IMR-90 (cell line): ENCODE results near the gene RAB8A. TPM values are rescaled to one million over a fixed set of nuclear protein-coding genes. Genes with fewer than 3 reads are reported as not detected.

Experiments
- ATAC-seq: fragments of 200-7000 bp; cut with Tn5 transposase; 2 replicates; pipeline ENCODE4 v1.9.1; 2020; ENCODE audit warnings: low read depth, mild to moderate bottlenecking, moderate library complexity
- BruUV-seq: library from RNA; stranded (reverse); fragments of 400-500 nt; replicated peaks from 2 replicates; lab custom pipeline; 2021; lab: Mats Ljungman, UMichigan
- CTCF ChIA-PET: fragments of 300-600 bp; formaldehyde crosslinking; extraction: SDS; loops from one replicate; lab custom pipeline; 2021; ENCODE audit warnings: antibody characterized with exemption; lab: Yijun Ruan, JAX
- POLR2A ChIA-PET: fragments of 300-600 bp; sonication (Branson Sonifier 250); formaldehyde crosslinking; loops from one replicate; lab custom pipeline; 2022; ENCODE audit warnings: antibody characterized with exemption; ENCODE audit not compliant: unreplicated experiment; lab: Charles Lee
- DNase-seq: peaks from one replicate; pipeline ENCODE4 v3.0.0; 2013
- H2AFZ ChIP-seq: replicated peaks from 2 replicates; pipeline ENCODE3; 2013; ENCODE audit warnings: low read length, mild to moderate bottlenecking; ENCODE audit not compliant: poor library complexity
- H2AK5ac ChIP-seq: 2 replicates; pipeline ENCODE4 v1.6.1; 2013; ENCODE audit warnings: low read depth, low read length, inconsistent platforms
- H2AK9ac ChIP-seq: replicated peaks from 2 replicates; pipeline ENCODE3; 2013; ENCODE audit warnings: mild to moderate bottlenecking, low read depth, low read length, moderate library complexity; ENCODE audit not compliant: poor library complexity
- H2BK120ac ChIP-seq: 2 replicates; pipeline ENCODE4 v1.6.1; 2013; ENCODE audit warnings: low read depth, low read length, inconsistent platforms
- H2BK15ac ChIP-seq: 3 replicates; pipeline ENCODE4 v1.6.1; 2013; ENCODE audit warnings: low read depth, low read length, inconsistent platforms
- H2BK20ac ChIP-seq: 2 replicates; pipeline ENCODE4 v1.6.1; 2013; ENCODE audit warnings: low read depth, mild to moderate bottlenecking, inconsistent platforms, low read length, moderate library complexity
- H2BK5ac ChIP-seq: 2 replicates; pipeline ENCODE4 v1.6.1; 2013; ENCODE audit warnings: mild to moderate bottlenecking, low read depth, low read length, inconsistent platforms; ENCODE audit not compliant: poor library complexity, severe bottlenecking
- H3K14ac ChIP-seq: replicated peaks from 2 replicates; pipeline ENCODE4 v1.6.1; 2013; ENCODE audit warnings: low read depth, low read length, inconsistent platforms
- H3K18ac ChIP-seq: 2 replicates; pipeline ENCODE4 v1.6.1; 2013; ENCODE audit warnings: low read depth, low read length, control low read depth
- H3K23ac ChIP-seq: 2 replicates; pipeline ENCODE4 v1.6.1; 2013; ENCODE audit warnings: low read depth, low read length, inconsistent platforms
- H3K27ac ChIP-seq: 2 replicates; pipeline ENCODE4 v1.5.1; 2013; ENCODE audit warnings: mild to moderate bottlenecking, control low read depth, low read length; ENCODE audit not compliant: insufficient read depth
- H3K27me3 ChIP-seq: 2 replicates; pipeline ENCODE4 v1.6.1; 2013; ENCODE audit warnings: low read length; ENCODE audit not compliant: control insufficient read depth, insufficient read depth
- H3K36me3 ChIP-seq: 2 replicates; pipeline ENCODE4 v1.6.1; 2013; ENCODE audit warnings: low read length, mixed read lengths; ENCODE audit not compliant: control insufficient read depth, insufficient read depth
- H3K4ac ChIP-seq: 2 replicates; pipeline ENCODE4 v1.6.1; 2013; ENCODE audit warnings: low read depth, low read length, inconsistent platforms
- H3K4me1 ChIP-seq: 2 replicates; pipeline ENCODE4 v1.6.1; 2013; ENCODE audit warnings: low read length, mixed read lengths; ENCODE audit not compliant: control insufficient read depth, insufficient read depth
- H3K4me2 ChIP-seq: 2 replicates; pipeline ENCODE4 v1.6.1; 2013; ENCODE audit warnings: low read depth, mild to moderate bottlenecking, control low read depth, low read length, moderate library complexity
- H3K4me3 ChIP-seq: 2 replicates; pipeline ENCODE4 v1.5.1; 2013; ENCODE audit warnings: low read depth, mild to moderate bottlenecking, control low read depth, low read length, moderate library complexity; ENCODE audit not compliant: insufficient read depth
- H3K56ac ChIP-seq: 2 replicates; pipeline ENCODE4 v1.6.1; 2013; ENCODE audit warnings: low read length, inconsistent platforms; ENCODE audit not compliant: insufficient read depth; ENCODE audit errors: extremely low read depth
- H3K79me1 ChIP-seq, 2 experiments: 2 replicates each; pipeline ENCODE4 v1.6.1; 2013; ENCODE audit warnings: low read length in 2 of 2, inconsistent platforms in 1 of 2, low read depth in 1 of 2
- H3K9ac ChIP-seq: 2 replicates; pipeline ENCODE4 v1.6.1; 2013; ENCODE audit warnings: low read depth, low read length, control low read depth
- H3K9me1 ChIP-seq: 2 replicates; pipeline ENCODE4 v1.6.1; 2013; ENCODE audit warnings: low read length, inconsistent platforms; ENCODE audit not compliant: insufficient read depth
- H3K9me3 ChIP-seq: 2 replicates; pipeline ENCODE4 v1.6.1; 2013; ENCODE audit warnings: low read length; ENCODE audit not compliant: control insufficient read depth, insufficient read depth
- H4K20me1 ChIP-seq: 2 replicates; pipeline ENCODE4 v1.6.1; 2013; ENCODE audit warnings: low read length, inconsistent platforms; ENCODE audit not compliant: insufficient read depth
- H4K5ac ChIP-seq: 2 replicates; pipeline ENCODE4 v1.6.1; 2013; ENCODE audit warnings: mild to moderate bottlenecking, low read depth, low read length, control low read depth
- H4K8ac ChIP-seq, 2 experiments: 2 replicates each; pipeline ENCODE4 v1.6.1; 2013; ENCODE audit warnings: low read depth in 2 of 2, low read length in 2 of 2, control low read depth in 1 of 2, inconsistent platforms in 1 of 2
- H4K91ac ChIP-seq: 2 replicates; pipeline ENCODE4 v1.6.1; 2013; ENCODE audit warnings: low read depth, low read length, inconsistent platforms; ENCODE audit not compliant: insufficient read depth
- BHLHE40 ChIP-seq: fragments of 150-350 bp; IDR thresholded peaks from 2 replicates; pipeline ENCODE4 v1.6.1; 2016; ENCODE audit warnings: mild to moderate bottlenecking, low read depth, low read length
- CTCF ChIP-seq: conservative IDR thresholded peaks from 2 replicates; pipeline ENCODE4 v1.5.1; 2012; ENCODE audit warnings: mild to moderate bottlenecking, low read depth, low read length, improper control_type of control experiment
- MXI1 ChIP-seq: IDR thresholded peaks from 2 replicates; pipeline ENCODE4 v1.6.1; 2012; ENCODE audit warnings: low read depth, mild to moderate bottlenecking, low read length, moderate library complexity, borderline replicate concordance
- RCOR1 ChIP-seq: IDR thresholded peaks from 2 replicates; pipeline ENCODE4 v1.6.1; 2012; ENCODE audit warnings: mild to moderate bottlenecking, low read length, improper control_type of control experiment; ENCODE audit not compliant: insufficient replicate concordance
- USF2 ChIP-seq: fragments of 150-350 bp; IDR thresholded peaks from 2 replicates; pipeline ENCODE4 v1.6.1; 2017; ENCODE audit warnings: mild to moderate bottlenecking, antibody characterized with exemption, low read length, low read depth
- WGBS, 2 experiments: methylation state at CpG; one replicate each; pipeline versions ENCODE4 v1.1.5 to v1.1.7; 2013; ENCODE audit warnings: missing lambda C conversion rate in 2 of 2; ENCODE audit not compliant: insufficient read length in 1 of 2; ENCODE audit errors: extremely low coverage in 2 of 2; 5-methylcytosine and 5-hydroxymethylcytosine counted together
- dilution Hi-C: fragments of 300-500 bp; cut with HindIII; formaldehyde crosslinking; loops from one replicate; pipeline ENCODE4 v1.14.3; 2018; ENCODE audit warnings: low sequenced_read_pairs; ENCODE audit not compliant: unreplicated experiment
- in situ Hi-C: fragments of 300-500 bp; cut with MboI; formaldehyde crosslinking; loops from 3 replicates; pipeline ENCODE4 v1.14.3; 2019; ENCODE audit warnings: low sequenced_read_pairs, inconsistent platforms, mixed read lengths
- intact Hi-C: fragments of 100-400 bp; cut with micrococcal nuclease; formaldehyde crosslinking; loops from 2 replicates; pipeline ENCODE4 v1.10.0; 2022
- polyA plus RNA-seq, 3 experiments: library from polyadenylated mRNA; depleted of rRNA; stranded (reverse); fragments of >200 nt; gene quantifications; 2 replicates each; pipeline ENCODE4 v1.2.3, GENCODE V29; 2012; ENCODE audit warnings: low replicate concordance in 1 of 3
- total RNA-seq: library from RNA; depleted of rRNA; stranded (reverse); fragments of >200 nt; gene quantifications from 2 replicates; pipeline ENCODE4 v1.2.3, GENCODE V29; 2012

The RAB8A gene
- total and polyA plus RNA-seq, 2 of the 4 experiments (the other 2 are of a cell fraction) = 64.5 to 135 TPM

GRCh38 chr19:16077984-16078758, 33.5 kb upstream of the RAB8A start:
- H3K27me3 ChIP-seq = no peaks in the 10 kb centered on the region
- H3K14ac ChIP-seq = peak overlapping the region; percentile 99
- H2BK120ac ChIP-seq = peak overlapping the region; percentile 90
- intact Hi-C loops (loop anchor here (5.0 kb wide), 2 partner anchors 36 to 119 kb away; partner anchors contain the start of gene AP1M1), dilution Hi-C loops (no loop called here), in situ Hi-C loops (no loop called here)
- peaks cover 22% of the 10 kb centered on the region for H3K4me1 ChIP-seq
- H3K23ac ChIP-seq = peak overlapping the region; percentile 99
- H3K4me3 ChIP-seq = peak overlapping the region; percentile 97
- H2BK20ac ChIP-seq = peak overlapping the region; percentile 89
- H3K79me1 ChIP-seq = peaks cover 9 to 53% of the 10 kb centered on the region in 2 experiments
- H2AK9ac ChIP-seq = peak overlapping the region; percentile 92
- peak overlapping the region; percentile 86; the same call in 2 of the 3 replicates for H2BK15ac ChIP-seq
- H3K4ac ChIP-seq = peak overlapping the region; percentile 98
- H4K20me1 ChIP-seq = peaks cover 43% of the 10 kb centered on the region
- peak overlapping the region; percentile 98 for H3K27ac ChIP-seq
- ChIA-PET CTCF (interaction anchor here (0.7 kb wide), 1 partner anchor 73 kb away, joined by 3 read pairs; no protein-coding TSS in a partner anchor), POLR2A (interaction anchor here (0.6 to 2.2 kb wide), 6 partner anchors 9 to 107 kb away, joined by 3 to 8 read pairs (median 4); partner anchors contain the start of gene FAM32A)
- ATAC-seq (no peak), DNase-seq (peak; percentile 69)
- H2AFZ ChIP-seq = no peak overlapping the region
- peak overlapping the region; percentile 100 for H3K56ac ChIP-seq
- peak overlapping the region; percentile 99 for H3K9ac ChIP-seq
- BruUV-seq = TSS peak; percentile 74
- H4K5ac ChIP-seq = peak overlapping the region; percentile 91
- TF ChIP-seq RCOR1 (no peak), CTCF (no peak), MXI1 (0 out of 2 replicates have a peak, but pooled peaks have one; percentile 24), BHLHE40 (no peak), USF2 (no peak)
- peak overlapping the region; percentile 85 for H3K4me2 ChIP-seq
- WGBS, 2 experiments = 2% methylated on average over 9 of the region's 16 CpGs; no CpG with 5 or more reads in 1 of the 2 experiments
- peaks cover 17% of the 10 kb centered on the region for H3K9me1 ChIP-seq
- H3K18ac ChIP-seq = peak overlapping the region; percentile 95
- H3K9me3 ChIP-seq = no peaks in the 10 kb centered on the region
- H3K36me3 ChIP-seq = peaks cover 45% of the 10 kb centered on the region
- peak overlapping the region; percentile 97 for H4K91ac ChIP-seq
- H2BK5ac ChIP-seq = peak overlapping the region; percentile 98
- H4K8ac ChIP-seq = peak overlapping the region; percentile 95 to 97
- peak overlapping the region; percentile 91 for H2AK5ac ChIP-seq
